K562 treated with DMSO at 1 percent for 48 hours (cell line): ENCODE data around the gene SPATA2L. TPM values are rescaled to one million over a fixed set of nuclear protein-coding genes. Genes with fewer than 3 reads are reported as not detected.

ENCODE experiments used
- total RNA-seq: library from RNA; unstranded; fragments of 300-600 nt; gene quantifications from 2 replicates; pipeline ENCODE4 v1.2.3, GENCODE V29; 2022; ENCODE audit warnings: low replicate concordance; ENCODE audit errors: extremely low read depth

SPATA2L gene, protein sequence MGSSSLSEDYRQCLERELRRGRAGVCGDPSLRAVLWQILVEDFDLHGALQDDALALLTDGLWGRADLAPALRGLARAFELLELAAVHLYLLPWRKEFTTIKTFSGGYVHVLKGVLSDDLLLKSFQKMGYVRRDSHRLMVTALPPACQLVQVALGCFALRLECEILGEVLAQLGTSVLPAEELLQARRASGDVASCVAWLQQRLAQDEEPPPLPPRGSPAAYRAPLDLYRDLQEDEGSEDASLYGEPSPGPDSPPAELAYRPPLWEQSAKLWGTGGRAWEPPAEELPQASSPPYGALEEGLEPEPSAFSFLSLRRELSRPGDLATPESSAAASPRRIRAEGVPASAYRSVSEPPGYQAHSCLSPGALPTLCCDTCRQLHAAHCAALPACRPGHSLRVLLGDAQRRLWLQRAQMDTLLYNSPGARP
- not detected in 2 replicates for total RNA-seq

DNA sequence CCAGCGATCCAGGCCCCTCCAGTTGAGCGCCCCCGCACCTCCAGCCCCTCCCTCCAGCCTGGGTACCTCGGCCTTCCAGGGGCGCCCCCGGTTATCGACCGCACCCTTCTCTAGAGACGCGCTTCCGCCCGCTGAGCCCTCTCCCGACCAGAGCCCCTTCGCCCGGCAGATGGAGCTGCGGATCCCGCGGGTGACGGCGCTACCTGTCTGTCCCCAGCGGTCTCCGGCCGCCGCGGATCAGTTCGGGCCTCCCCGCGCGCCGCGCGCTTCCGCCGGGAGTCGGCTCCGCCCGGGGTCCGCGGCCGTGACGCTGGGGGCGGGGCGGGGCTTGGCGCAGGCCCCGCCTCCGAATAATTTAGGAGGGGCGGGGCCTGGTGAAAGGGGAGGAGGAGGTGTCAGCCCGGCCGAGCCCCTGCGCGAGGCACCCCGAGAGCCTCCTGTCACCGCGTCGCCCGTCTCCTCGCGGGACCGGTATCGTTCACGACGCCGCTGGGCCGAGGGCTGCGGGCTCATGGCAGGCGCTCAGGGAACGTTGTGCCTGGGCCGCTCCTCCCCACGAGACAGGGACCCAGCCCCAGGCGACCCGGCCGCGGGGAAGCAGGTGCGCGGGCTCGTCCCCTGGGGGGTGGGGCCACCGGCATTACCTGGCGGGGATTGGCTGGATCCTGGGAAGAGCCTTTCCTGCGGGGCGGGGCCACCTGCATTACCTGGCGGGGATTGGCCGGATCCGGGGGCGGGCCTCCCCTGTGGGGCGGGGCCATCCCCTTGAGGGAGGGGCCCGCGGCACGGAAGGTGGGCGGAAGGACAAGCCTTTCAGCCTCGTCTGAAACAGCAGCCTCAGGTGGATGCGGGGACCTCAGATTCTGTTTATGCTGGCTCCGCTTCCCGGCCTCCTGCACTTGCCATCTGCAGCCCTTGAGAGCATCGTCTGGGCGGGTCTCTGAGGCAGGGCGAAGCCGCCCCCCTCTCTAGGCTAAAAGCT, at the start of gene SPATA2L:
Gene SPATA2L (minus strand): TSS at position 281 of the 982 bp plus-strand sequence. CDS start 473 bp downstream, outside the sequence.

DNA sequence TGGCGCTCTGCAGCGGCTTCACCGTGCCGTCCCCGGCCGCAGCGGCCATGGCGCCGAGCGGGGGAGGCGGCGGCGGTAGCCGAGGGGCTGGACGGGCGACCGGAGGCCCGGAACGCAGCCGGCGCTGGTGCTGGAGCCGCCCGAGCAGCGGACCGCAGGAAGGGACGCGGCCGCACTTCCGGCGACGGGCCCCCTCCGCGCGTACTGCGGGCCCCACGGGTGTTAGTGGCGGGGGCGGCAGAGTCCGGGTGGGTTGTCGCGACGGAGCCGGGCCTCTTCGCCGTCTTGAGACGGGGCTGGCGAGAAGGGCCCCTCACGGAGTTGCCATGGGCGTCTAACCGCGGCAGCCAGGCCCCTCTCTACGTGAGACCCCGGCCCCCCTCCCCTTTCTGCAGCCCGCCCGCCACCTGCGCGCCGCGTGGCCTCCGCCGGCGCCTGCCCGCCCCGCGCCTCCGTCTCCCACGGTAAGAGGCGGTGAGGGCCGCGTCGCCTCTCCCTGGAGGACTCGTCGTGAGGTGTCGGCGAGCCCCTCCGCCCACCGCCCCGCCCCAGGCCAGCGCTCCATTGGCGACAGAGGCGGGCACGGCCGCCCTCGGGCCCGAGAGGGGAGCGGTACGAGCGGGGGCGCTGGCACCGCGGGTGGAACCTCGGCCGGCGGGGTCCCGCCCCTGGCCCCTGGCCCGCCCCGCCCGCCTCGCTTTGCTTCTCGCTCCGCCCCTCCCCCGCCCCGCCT, 19.5 kb upstream of the SPATA2L start, which contains the start of the genes VPS9D1 and ZNF276:
Gene VPS9D1 (minus strand): TSS at position 86 of the 733 bp plus-strand sequence. CDS start 37 bp downstream, at position 49.
Gene ZNF276 (plus strand): TSS at position 725 of the 733 bp plus-strand sequence. CDS start 104 bp downstream, outside the sequence.

DNA sequence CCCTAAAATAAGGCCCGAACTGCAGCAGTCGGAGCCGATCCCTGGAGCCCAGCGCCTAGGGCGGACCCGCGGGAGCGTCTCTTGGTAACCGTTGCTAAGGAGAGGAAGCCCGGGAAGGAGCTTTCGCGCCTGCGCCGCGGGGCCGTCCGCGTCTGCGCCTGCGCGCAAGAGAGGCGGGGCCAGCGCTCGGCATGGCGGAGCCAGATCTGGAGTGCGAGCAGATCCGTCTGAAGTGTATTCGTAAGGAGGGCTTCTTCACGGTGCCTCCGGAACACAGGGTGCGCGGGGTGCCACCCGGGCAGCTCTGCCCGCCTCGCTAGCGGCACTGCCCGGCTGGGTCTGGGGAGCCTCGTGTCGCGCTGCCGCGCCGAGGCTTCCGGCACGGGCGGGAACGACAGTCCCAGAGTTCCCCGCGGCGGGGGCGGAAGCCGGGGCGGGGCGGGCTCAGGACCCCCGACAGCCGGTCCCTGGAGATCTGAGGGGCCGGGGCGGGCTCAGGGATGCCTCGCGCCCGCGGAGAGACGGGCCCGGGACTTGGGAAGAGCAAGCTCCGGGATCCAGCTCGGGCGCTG, 14.9 kb downstream of the SPATA2L start, which contains the start of gene CDK10:
Gene CDK10 (plus strand): TSS at position 170 of the 572 bp plus-strand sequence. CDS start 22 bp downstream, at position 192.

DNA sequence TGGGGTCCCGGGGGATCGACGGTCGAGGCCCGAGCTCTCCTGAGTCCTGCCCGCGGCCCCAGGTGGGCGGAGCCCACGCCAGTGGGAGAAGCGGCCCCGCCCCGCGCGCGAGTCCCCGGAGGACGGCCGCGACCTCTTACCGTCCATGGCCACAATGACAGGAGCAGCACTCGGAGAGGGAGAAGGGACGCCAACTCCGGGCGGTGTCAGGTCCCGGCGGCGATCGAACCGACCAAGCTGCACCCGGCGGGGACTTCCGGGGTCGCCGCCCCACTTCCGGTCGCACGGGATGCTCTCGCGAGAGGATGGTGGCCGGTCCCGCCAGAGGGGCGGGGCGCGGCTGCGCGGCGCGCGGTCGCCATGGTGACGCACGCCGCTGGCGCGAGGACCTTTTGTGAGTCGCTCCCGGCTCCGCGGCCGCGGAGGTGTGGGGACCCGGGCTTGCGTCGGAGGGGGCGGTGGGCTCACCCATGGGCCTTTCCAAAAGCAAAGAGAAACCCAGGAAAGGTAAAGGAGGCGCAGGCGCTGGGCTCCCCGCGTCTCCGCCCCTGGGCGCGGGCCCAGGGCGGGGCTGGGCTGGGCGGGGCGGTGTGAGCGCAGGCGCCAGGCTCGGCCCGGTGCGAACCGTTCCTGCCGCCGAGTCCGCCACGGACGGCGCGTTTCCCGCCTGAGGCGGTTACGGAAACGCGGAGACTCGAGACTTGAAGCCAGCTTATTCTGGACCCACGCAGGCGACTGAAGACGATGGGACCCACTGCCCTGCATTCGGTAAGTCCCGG, 43.9 kb downstream of the SPATA2L start, which contains the start of the genes CHMP1A and SPATA33:
Gene CHMP1A (minus strand): TSS at position 267 of the 779 bp plus-strand sequence. CDS start 120 bp downstream, at position 147.
Gene SPATA33 (plus strand): TSS at position 395 of the 779 bp plus-strand sequence. CDS start 76 bp downstream, at position 471.

Other genes starting within 250 kb of the SPATA2L start
- 118 TPM in 1 of 2 replicates, not detected in the other for gene ANKRD11, start 211.1 kb downstream of the SPATA2L start, total RNA-seq
- not detected in 2 replicates for gene SPG7, start 193.3 kb downstream of the SPATA2L start, total RNA-seq
- gene RPL13, start 141.0 kb downstream of the SPATA2L start, total RNA-seq, result 7,815 and 8,859 TPM in 2 replicates
- not detected in 2 replicates for gene CPNE7, start 125.9 kb downstream of the SPATA2L start, total RNA-seq
- not detected in 2 replicates for gene DPEP1, start 88.1 kb downstream of the SPATA2L start, total RNA-seq
- not detected in 2 replicates for gene CHMP1A, start 44.0 kb downstream of the SPATA2L start, total RNA-seq
- not detected in 2 replicates for gene SPATA33, start 43.9 kb downstream of the SPATA2L start, total RNA-seq
- gene CDK10, start 15.0 kb downstream of the SPATA2L start, total RNA-seq, result not detected in 2 replicates
- not detected in 2 replicates for gene VPS9D1, start 19.2 kb upstream of the SPATA2L start, total RNA-seq
- gene ZNF276, start 19.8 kb upstream of the SPATA2L start, total RNA-seq, result not detected in 2 replicates
- not detected in 2 replicates for gene FANCA, start 114.9 kb upstream of the SPATA2L start, total RNA-seq
- not detected in 2 replicates for gene SPIRE2, start 126.8 kb upstream of the SPATA2L start, total RNA-seq
- not detected in 2 replicates for gene TCF25, start 171.9 kb upstream of the SPATA2L start, total RNA-seq
- not detected in 2 replicates for gene MC1R, start 217.2 kb upstream of the SPATA2L start, total RNA-seq
- gene TUBB3, start 221.6 kb upstream of the SPATA2L start, total RNA-seq, result not detected in 2 replicates
- gene DEF8, start 247.1 kb upstream of the SPATA2L start, total RNA-seq, result 715 TPM in 1 of 2 replicates, not detected in the other